Uterus (tissue), 2 donors: ENCODE measurements around the gene FAM217A.

ENCODE experiments used
- CTCF ChIP-seq, 4 experiments: fragments of 200-600 bp in 2 of 4; fragments of 450-650 bp in 2 of 4; sonication (generic) in 2 of 4; IDR thresholded peaks; one replicate each; pipeline ENCODE4 v1.5.1; 2016 to 2019; ENCODE audit warnings: antibody characterized with exemption in 4 of 4, mild to moderate bottlenecking in 2 of 4, moderate library complexity in 1 of 4
- POLR2A ChIP-seq, 2 donors: fragments of 450-650 bp; IDR thresholded peaks; one replicate each; pipeline ENCODE4 v1.6.1; 2016; ENCODE audit warnings: antibody characterized with exemption in 2 of 2, mild to moderate bottlenecking in 1 of 2, moderate library complexity in 1 of 2

GRCh38 chr6:4036581-4036980 is 42.4 kb downstream of the FAM217A start:
- TF ChIP-seq CTCF (IDR thresholded peaks at IDR 0.05): no peak
- TF ChIP-seq POLR2A (IDR thresholded peaks at IDR 0.05): no peak
